NB4 (cell line): Measurements from ENCODE around the gene ORM1.
"Not testable (repeated sequence)": the region's sequence is repeated elsewhere in the genome, so short reads cannot be mapped to it uniquely, and the experiment has no call there.

ENCODE experiments used
- DNase-seq: peaks from one replicate; pipeline ENCODE4 v3.0.0; 2010; ENCODE audit warnings: low read depth
- H3K4me3 ChIP-seq: one replicate; pipeline ENCODE4 v1.5.1; 2011; ENCODE audit warnings: mild to moderate bottlenecking, low read depth, low read length, moderate library complexity
- MAX ChIP-seq: IDR thresholded peaks from 2 replicates; pipeline ENCODE4 v1.6.1; 2011; ENCODE audit warnings: low read depth, low read length
- MYC ChIP-seq: IDR thresholded peaks from 2 replicates; pipeline ENCODE4 v1.6.1; 2011; ENCODE audit warnings: low read depth, low read length
- POLR2A ChIP-seq: IDR thresholded peaks from 2 replicates; pipeline ENCODE4 v1.6.1; 2011; ENCODE audit warnings: mild to moderate bottlenecking; ENCODE audit not compliant: insufficient read length; ENCODE audit errors: extremely low read depth
- TF ChIP-seq, protein P1 (sequence below): IDR thresholded peaks from one replicate; pipeline ENCODE4 v1.5.1; 2012; ENCODE audit warnings: low read depth, low read length

The ORM1 gene

DNA sequence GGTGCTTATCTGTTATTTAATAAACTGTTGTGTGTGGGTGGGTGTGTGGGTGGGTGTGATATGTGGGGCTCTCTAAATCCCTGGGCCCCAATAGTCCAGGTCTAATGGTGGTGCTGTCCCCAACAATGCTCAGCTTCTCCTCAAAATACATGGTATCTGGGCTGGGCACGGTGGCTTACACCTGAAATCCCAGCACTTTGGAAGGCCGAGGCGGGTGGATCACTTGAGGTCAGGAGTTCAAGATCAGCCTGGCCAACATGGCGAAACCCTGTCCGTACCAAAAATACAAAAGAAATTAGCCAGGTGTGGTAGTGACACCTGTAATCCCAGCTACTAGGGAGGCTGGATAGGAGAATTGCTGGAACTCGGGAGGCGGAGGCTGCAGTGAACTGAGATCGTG, 4.5 kb upstream of the ORM1 start:
- no peak for DNase-seq
- no peak overlapping the region for H3K4me3 ChIP-seq
- TF ChIP-seq POLR2A: no peak
- TF ChIP-seq, protein P1, sequence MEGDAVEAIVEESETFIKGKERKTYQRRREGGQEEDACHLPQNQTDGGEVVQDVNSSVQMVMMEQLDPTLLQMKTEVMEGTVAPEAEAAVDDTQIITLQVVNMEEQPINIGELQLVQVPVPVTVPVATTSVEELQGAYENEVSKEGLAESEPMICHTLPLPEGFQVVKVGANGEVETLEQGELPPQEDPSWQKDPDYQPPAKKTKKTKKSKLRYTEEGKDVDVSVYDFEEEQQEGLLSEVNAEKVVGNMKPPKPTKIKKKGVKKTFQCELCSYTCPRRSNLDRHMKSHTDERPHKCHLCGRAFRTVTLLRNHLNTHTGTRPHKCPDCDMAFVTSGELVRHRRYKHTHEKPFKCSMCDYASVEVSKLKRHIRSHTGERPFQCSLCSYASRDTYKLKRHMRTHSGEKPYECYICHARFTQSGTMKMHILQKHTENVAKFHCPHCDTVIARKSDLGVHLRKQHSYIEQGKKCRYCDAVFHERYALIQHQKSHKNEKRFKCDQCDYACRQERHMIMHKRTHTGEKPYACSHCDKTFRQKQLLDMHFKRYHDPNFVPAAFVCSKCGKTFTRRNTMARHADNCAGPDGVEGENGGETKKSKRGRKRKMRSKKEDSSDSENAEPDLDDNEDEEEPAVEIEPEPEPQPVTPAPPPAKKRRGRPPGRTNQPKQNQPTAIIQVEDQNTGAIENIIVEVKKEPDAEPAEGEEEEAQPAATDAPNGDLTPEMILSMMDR: no peak
- no peak for TF ChIP-seq MYC
- no peak for TF ChIP-seq MAX

DNA sequence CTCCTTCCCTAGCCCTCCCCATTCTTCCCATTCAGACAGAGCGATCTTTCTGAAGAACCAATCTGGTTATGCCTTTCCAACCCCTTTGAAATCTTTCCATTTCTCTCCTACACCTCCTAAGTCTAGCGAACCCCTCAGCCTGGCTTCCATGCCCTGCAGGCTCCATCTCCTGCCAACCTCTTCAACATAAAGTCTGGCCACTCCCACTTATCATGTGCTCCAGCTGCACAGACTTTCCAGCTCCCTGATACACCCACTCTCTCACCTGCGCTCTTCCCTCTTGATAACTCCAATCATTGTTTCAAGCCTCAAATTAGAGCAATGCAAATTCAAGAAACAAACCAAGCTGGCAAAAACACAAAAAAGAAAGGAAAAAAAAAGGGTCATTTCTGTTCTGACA, 3.8 kb upstream of the ORM1 start:
- no peak overlapping the region for H3K4me3 ChIP-seq
- DNase-seq: no peak
- TF ChIP-seq MYC: no peak
- TF ChIP-seq MAX: no peak
- TF ChIP-seq, protein P1: no peak

DNA sequence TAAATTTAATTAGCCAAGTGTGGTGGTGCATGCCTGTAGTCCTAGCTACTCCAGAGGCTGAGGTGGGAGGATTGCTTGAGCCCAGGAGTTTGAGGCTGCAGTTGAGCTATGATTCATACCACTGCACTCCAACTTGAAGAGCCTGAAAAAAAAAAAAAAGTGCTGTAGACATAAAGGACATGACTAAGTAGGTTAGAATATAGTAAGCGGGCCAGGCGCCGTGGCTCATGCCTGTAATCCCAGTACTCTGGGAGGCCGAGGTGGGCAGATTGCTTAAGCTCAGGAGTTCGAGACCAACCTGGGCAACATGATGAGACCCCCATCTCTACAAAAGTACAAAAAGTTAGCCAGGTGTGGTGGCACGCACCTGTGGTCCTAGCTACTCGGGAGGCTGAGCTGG, 2.2 kb upstream of the ORM1 start:
- DNase-seq, H3K4me3 ChIP-seq: not testable (repeated sequence)

DNA sequence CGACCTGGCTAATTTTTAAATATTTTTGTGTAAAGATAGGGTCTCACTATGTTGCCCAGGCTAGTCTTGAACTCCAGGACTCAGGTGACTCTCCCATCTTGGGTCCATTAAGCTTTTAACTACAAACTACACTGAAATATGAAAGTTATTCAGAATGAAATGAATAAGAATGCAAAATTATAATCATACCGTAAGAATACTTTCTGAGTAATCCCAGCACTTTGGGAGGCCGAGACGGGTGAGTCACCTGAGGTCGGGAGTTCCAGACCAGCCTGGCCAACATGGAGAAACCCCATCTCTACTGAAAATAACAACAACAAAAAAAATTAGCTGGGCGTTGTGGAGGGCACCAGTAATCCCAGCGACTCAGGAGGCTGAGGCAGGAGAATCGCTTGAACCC, 1.1 kb upstream of the ORM1 start:
- DNase-seq: no peak
- no peak overlapping the region for H3K4me3 ChIP-seq
- no peak for TF ChIP-seq POLR2A
- no peak for TF ChIP-seq MAX
- TF ChIP-seq, protein P1: no peak
- TF ChIP-seq MYC: no peak

DNA sequence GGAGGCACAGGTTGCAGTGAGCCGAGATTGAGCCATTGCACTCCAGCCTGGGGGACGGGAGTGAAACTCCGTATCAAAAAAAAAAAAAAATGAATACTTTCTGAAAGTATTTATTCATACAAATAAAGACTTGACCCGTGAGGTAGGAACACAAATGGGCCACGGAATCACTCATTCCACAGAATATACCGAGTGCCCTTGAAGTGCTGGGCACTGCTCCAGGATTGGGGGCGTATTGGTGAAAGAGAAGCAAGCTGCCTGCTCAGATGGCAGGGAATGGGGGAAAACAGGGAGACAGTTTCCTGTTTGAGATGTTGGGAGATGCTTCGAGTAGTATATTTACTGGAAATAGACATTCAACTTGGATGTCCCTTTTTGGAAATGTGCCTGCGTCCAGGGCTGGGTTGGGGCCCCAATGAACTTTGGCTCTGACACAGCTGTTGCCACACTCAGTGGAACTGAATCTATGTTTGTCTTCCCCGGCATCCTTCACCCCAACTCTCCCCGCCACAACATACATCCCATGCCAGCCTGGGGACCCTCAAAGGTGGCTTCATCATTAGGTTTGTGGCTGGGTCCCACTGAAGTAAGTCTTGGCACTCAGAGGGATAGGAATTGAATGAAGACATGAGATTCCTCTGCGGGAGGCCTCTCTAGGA, 609 bp upstream of the ORM1 start:
- not testable (repeated sequence) for DNase-seq, H3K4me3 ChIP-seq

GRCh38 chr9:114323849-114324248, 951 bp downstream of the ORM1 start:
- not testable (repeated sequence) for H3K4me3 ChIP-seq, DNase-seq

DNA sequence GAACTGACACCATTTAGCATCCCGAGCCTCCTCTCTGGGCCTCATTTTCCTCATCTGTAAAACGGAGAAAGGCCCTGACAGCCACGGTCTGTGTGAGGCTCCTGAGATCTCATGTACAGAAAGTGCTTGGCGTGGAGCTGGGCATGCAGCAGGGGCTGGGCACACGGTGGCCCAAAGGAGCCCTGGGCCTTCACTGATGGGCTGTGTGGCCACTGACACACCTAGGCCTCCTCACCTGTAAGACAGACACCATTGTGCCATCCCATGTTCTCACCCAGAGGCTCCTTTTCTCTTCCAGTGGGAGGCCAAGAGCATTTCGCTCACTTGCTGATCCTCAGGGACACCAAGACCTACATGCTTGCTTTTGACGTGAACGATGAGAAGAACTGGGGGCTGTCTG, 1.6 kb downstream of the ORM1 start:
- no peak for DNase-seq
- no peak overlapping the region for H3K4me3 ChIP-seq
- TF ChIP-seq, protein P1: no peak
- TF ChIP-seq MYC (no peak), MAX (no peak), POLR2A (no peak)

DNA sequence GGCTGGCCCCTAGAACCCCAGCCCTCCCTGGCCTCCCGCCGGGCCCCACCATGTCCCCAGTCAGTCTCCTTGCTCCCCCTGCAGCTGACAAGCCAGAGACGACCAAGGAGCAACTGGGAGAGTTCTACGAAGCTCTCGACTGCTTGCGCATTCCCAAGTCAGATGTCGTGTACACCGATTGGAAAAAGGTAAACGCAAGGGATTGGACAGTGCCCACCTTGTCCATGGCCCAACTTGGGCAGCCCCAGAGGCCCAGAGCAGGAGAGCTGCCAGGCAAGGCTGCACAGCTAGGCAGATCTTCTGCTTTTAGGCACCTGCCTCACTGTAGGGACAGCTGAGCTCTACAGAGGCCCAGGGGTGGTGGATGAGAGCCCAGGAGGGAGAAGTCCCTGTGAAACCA, 2.1 kb downstream of the ORM1 start:
- H3K4me3 ChIP-seq, DNase-seq: not testable (repeated sequence)

DNA sequence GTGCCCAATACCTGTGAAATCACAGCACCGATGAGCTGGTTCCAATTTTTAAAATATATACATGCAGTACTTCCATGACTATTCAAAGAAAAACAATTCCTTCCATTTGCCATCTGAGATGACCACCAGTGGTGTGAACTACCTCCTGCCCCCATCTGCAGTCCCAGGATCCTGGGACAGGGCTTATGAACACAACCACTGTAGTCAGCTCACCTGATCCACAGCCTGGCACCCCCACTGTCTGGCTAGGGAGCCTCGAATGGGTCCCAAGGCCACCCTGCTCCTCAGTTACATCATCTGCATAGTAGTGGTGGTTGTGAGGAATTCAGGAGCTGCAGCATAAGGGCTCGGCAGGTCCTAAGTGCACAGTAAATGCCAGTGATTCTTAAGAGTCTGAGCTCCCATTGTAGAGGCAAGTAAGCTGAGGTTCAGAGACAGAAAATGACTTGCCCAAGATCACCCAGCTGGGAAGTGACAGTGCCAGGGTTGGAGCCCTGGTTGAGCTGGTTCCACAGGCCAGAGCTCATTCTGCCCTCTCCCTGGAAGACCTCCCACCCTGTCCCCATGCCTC, 2.9 kb downstream of the ORM1 start:
- not testable (repeated sequence) for DNase-seq, H3K4me3 ChIP-seq
